ENCODE data around the gene FOXC2.

Gene FOXC2

GRCh38 chr16:86576591-86577313 is 10.1 kb downstream of the FOXC2 start:
- no peak for TF ChIP-seq L3MBTL2 (conservative IDR thresholded peaks at IDR 0.05)
- TF ChIP-seq HDGF (IDR thresholded peaks at IDR 0.05; ENCODE audit: borderline replicate concordance), result no peak
- TF ChIP-seq FOXK2 (IDR thresholded peaks at IDR 0.05), result no peak
- TF ChIP-seq, protein P1, sequence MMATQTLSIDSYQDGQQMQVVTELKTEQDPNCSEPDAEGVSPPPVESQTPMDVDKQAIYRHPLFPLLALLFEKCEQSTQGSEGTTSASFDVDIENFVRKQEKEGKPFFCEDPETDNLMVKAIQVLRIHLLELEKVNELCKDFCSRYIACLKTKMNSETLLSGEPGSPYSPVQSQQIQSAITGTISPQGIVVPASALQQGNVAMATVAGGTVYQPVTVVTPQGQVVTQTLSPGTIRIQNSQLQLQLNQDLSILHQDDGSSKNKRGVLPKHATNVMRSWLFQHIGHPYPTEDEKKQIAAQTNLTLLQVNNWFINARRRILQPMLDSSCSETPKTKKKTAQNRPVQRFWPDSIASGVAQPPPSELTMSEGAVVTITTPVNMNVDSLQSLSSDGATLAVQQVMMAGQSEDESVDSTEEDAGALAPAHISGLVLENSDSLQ (IDR thresholded peaks at IDR 0.05), result no peak
- TF ChIP-seq ARNT (IDR thresholded peaks at IDR 0.05), result no peak
- no peak for TF ChIP-seq NFRKB (IDR thresholded peaks at IDR 0.05)
- TF ChIP-seq FOXM1 (IDR thresholded peaks at IDR 0.05; ENCODE audit: borderline replicate concordance), result no peak
- TF ChIP-seq ELF4 (IDR thresholded peaks at IDR 0.05), result no peak
- TF ChIP-seq SP1 (IDR thresholded peaks at IDR 0.05), result no peak
- peak; percentile 19 for DNase-seq (ENCODE audit: extremely low spot score)
- CTCF ChIA-PET, result interaction anchor here (0.7 to 1.5 kb wide), 6 partner anchors 12 to 500 kb away, joined by 3 to 5 read pairs (median 4); no protein-coding TSS in a partner anchor
- POLR2A ChIA-PET, result interaction anchor here (0.6 to 1.2 kb wide), 6 partner anchors 8 to 326 kb away, joined by 3 to 5 read pairs (median 3); no protein-coding TSS in a partner anchor

GRCh38 chr16:86577314-86577971 is 10.8 kb downstream of the FOXC2 start:
- CTCF ChIA-PET, result no interaction called here
- TF ChIP-seq, protein P1 (IDR thresholded peaks at IDR 0.05), result no peak
- no peak for TF ChIP-seq SUZ12 (IDR thresholded peaks at IDR 0.05)
- TF ChIP-seq LEF1 (IDR thresholded peaks at IDR 0.05; ENCODE audit: borderline replicate concordance), result no peak
- TF ChIP-seq ELF4 (IDR thresholded peaks at IDR 0.05), result no peak
- no peak for TF ChIP-seq NFRKB (IDR thresholded peaks at IDR 0.05)
- no peak for TF ChIP-seq TARDBP (IDR thresholded peaks at IDR 0.05)
- TF ChIP-seq ZNF384 (IDR thresholded peaks at IDR 0.05), result no peak
- TF ChIP-seq FOXK2 (IDR thresholded peaks at IDR 0.05), result no peak
- TF ChIP-seq HDGF (IDR thresholded peaks at IDR 0.05; ENCODE audit: borderline replicate concordance), result no peak
- no peak for DNase-seq (ENCODE audit: extremely low spot score)
- POLR2A ChIA-PET, result no interaction called here

- no peak for DNase-seq (ENCODE audit: extremely low spot score)
- CTCF ChIA-PET, result no interaction called here
- TF ChIP-seq FOXK2 (IDR thresholded peaks at IDR 0.05) (no peak), L3MBTL2 (conservative IDR thresholded peaks at IDR 0.05) (no peak)
- POLR2A ChIA-PET, result no interaction called here
Measured at GRCh38 chr16:86578061-86578599, 11.5 kb downstream of the FOXC2 start, which contains the start of gene FOXL1. FOXL1 (plus strand) TSS chr16:86578549; CDS start chr16:86578724, 175 bp downstream.

DNA sequence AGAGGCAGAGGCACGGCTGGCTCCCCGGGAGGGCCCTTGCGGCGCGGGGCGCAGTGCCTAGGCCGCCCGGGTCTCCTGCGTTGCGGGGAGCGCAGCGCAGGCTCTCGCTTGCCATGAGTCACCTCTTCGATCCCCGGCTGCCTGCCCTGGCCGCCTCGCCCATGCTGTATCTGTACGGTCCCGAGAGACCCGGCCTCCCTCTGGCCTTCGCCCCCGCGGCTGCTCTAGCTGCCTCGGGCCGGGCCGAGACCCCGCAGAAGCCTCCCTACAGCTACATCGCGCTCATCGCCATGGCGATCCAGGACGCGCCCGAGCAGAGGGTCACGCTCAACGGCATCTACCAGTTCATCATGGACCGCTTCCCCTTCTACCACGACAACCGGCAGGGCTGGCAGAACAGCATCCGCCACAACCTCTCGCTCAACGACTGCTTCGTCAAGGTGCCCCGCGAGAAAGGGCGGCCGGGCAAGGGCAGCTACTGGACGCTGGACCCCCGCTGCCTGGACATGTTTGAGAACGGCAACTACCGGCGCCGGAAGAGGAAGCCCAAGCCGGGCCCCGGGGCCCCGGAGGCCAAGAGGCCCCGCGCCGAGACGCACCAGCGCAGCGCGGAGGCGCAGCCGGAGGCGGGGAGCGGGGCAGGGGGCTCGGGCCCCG is 12.1 kb downstream of the FOXC2 start:
- no peak for DNase-seq (ENCODE audit: extremely low spot score)
- TF ChIP-seq SP1 (IDR thresholded peaks at IDR 0.05) (no peak), FOXK2 (IDR thresholded peaks at IDR 0.05) (no peak), BHLHE40 (IDR thresholded peaks at IDR 0.05; ENCODE audit: borderline replicate concordance) (no peak), NFRKB (IDR thresholded peaks at IDR 0.05) (no peak), FOXA1 (IDR thresholded peaks at IDR 0.05) (no peak), L3MBTL2 (conservative IDR thresholded peaks at IDR 0.05) (no peak), SUZ12 (IDR thresholded peaks at IDR 0.05) (no peak), ELF4 (IDR thresholded peaks at IDR 0.05) (no peak), FOXM1 (IDR thresholded peaks at IDR 0.05; ENCODE audit: borderline replicate concordance) (no peak)
- ChIA-PET CTCF (no interaction called here), POLR2A (no interaction called here)

DNA sequence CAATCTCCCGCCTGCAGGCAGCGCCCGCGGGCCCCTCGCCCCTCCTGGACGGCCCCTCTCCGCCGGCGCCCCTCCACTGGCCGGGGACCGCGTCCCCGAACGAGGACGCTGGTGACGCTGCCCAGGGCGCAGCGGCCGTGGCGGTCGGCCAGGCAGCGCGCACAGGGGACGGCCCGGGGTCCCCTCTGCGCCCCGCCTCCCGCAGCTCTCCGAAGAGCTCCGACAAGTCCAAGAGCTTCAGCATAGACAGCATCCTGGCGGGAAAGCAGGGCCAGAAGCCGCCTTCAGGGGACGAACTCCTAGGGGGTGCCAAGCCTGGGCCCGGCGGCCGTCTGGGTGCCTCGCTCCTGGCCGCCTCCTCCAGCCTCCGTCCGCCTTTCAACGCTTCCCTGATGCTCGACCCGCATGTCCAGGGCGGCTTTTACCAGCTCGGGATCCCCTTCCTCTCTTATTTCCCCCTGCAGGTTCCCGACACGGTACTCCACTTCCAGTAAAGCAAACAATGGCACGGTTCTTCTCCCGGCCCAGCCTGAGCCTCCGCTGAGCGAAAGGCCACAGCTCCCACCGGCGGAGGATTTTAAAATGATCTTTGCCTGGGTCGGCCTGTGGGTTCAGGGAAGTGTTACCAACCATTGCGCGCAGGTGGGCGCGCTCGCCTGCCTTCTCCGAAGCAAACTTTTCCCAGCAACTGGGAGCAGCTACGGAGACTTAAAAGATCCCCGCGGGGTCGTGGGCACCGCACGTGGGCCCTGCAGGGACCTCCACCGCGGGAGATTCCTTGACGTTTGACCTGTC is 12.8 kb downstream of the FOXC2 start:
- ChIA-PET CTCF (interaction anchor here (1.0 kb wide), 1 partner anchor 483 kb away, joined by 4 read pairs; no protein-coding TSS in a partner anchor), POLR2A (no interaction called here)
- no peak for DNase-seq (ENCODE audit: extremely low spot score)
- TF ChIP-seq L3MBTL2 (conservative IDR thresholded peaks at IDR 0.05) (no peak), ELF4 (IDR thresholded peaks at IDR 0.05) (no peak), SUZ12 (IDR thresholded peaks at IDR 0.05) (no peak), SP1 (IDR thresholded peaks at IDR 0.05) (no peak), TARDBP (IDR thresholded peaks at IDR 0.05) (no peak), FOXK2 (IDR thresholded peaks at IDR 0.05) (no peak), FOXA1 (IDR thresholded peaks at IDR 0.05) (no peak), FOXM1 (IDR thresholded peaks at IDR 0.05; ENCODE audit: borderline replicate concordance) (no peak), NFRKB (IDR thresholded peaks at IDR 0.05) (no peak)
- TF ChIP-seq, protein P1 (IDR thresholded peaks at IDR 0.05), result no peak

Measured in HEK293T (cell line).